Activated CD4-positive, alpha-beta T cell treated with anti-CD3 and anti-CD28 coated beads for 36 hours (primary cell): ENCODE measurements around the gene TANK. TPM values are rescaled to one million over a fixed set of nuclear protein-coding genes. Genes with fewer than 3 reads are reported as not detected.

ENCODE experiments used
- ATAC-seq: fragments of 200-7000 bp; cut with Tn5 transposase; one replicate; pipeline ENCODE4 v1.10.0; 2021; ENCODE audit warnings: mild to moderate bottlenecking, moderate library complexity
- CTCF ChIA-PET: fragments of 350-600 bp; sonication (Branson Sonifier 250); formaldehyde crosslinking; loops from one replicate; lab custom pipeline; 2021; ENCODE audit warnings: antibody characterized with exemption; lab: Charles Lee
- POLR2A ChIA-PET: fragments of 350-600 bp; sonication (Branson Sonifier 250); formaldehyde crosslinking; loops from one replicate; lab custom pipeline; 2021; ENCODE audit warnings: antibody characterized with exemption, inconsistent platforms; lab: Charles Lee
- DNase-seq: peaks from one replicate; pipeline ENCODE4 v3.0.0-alpha.2; 2020
- H3K27ac Mint-ChIP-seq: one replicate; pipeline ENCODE4 v1.8.0; 2021; ENCODE audit warnings: mixed read lengths
- H3K27me3 Mint-ChIP-seq: one replicate; pipeline ENCODE4 v1.8.0; 2021; ENCODE audit warnings: mixed read lengths
- H3K36me3 Mint-ChIP-seq: one replicate; pipeline ENCODE4 v1.8.0; 2021; ENCODE audit warnings: low read depth, mixed read lengths
- H3K4me1 Mint-ChIP-seq: one replicate; pipeline ENCODE4 v1.8.0; 2021; ENCODE audit warnings: mixed read lengths
- H3K4me3 Mint-ChIP-seq: one replicate; pipeline ENCODE4 v1.8.0; 2021; ENCODE audit warnings: mild to moderate bottlenecking, moderate library complexity, mixed read lengths
- H3K9me3 Mint-ChIP-seq: one replicate; pipeline ENCODE4 v1.8.0; 2021; ENCODE audit warnings: low read depth, mixed read lengths
- intact Hi-C, 2 experiments: fragments of 100-400 bp; cut with DNase I in 1 of 2; cut with micrococcal nuclease in 1 of 2; formaldehyde crosslinking; loops; one replicate each; pipeline versions ENCODE4 v1.14.2 to v1.15.1; 2022 to 2024; cut with DNase I, micrococcal nuclease
- total RNA-seq, 2 experiments: library from RNA; stranded (reverse); gene quantifications; one replicate each; pipeline ENCODE4 v1.2.3, GENCODE V29; 2021

The TANK gene
- total RNA-seq, 2 experiments from 2014 or later: 54.6 to 59.7 TPM

DNA sequence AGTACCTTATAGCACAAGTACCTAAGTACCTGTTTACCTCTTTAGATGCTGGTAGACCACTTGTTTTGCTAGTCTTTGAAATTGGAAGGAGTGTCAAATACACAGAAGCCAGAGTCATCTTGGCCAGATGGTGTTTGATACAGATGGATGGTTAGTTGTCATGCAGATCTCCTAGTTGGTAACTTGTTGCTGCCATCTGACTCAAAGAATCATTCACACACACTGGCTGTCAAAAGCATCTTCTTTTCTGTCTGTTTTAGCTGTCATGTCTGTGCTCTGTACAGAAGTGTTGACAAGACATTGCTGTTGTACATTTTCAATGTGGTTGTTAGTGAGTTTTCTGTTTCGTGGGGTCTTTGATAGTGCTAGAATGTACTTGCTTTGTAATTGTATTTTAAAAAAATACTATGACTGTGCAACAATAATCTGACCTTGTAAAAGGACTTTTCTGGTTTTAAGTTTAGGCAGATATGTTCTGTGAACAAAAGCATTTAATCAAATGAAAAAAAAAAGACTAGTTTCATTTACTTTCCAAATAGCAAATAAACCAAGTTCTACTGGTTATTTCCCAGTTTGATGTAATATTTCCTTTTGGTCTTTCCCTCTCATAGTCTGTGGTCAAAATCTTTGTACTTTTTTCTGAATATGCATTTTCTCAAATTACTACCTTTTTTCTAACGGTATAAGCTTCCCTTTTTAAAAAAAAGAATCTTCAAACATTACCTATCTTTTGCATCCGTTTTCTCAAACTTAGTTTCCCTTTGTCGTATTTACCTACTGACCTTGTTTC lies 39.9 kb downstream of the TANK start:
- Mint-ChIP-seq H3K4me3 (no peak overlapping the region), H3K27me3 (no peaks in the 10 kb centered on the region), H3K9me3 (no peaks in the 10 kb centered on the region), H3K27ac (peak overlapping the region; percentile 65), H3K4me1 (peaks cover 30% of the 10 kb centered on the region), H3K36me3 (peaks cover 41% of the 10 kb centered on the region)
- intact Hi-C loops: no loop called here
- CTCF ChIA-PET: no interaction called here
- no peak for DNase-seq
- POLR2A ChIA-PET: no interaction called here
- ATAC-seq: peak; percentile 86

DNA sequence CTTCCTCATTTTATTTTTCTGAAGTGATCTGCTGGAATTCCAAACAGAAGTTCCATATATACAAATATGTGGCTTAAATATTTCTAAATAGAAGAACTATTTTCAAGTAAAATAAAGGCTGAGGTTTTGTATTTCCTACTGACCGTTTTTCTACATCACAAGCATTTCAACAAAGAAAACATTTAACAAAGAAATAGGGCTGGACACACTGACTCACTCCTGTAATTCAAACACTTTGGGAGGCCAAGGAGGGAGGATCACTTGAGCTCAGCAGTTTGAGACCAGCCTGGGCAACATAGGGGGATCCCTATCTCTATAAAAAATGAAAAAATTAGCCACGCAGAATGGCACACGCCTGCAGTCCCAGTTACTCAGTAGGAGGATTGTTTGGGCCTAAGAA lies 44.6 kb downstream of the TANK start:
- DNase-seq (no peak), ATAC-seq (no peak)
- peaks cover 19% of the 10 kb centered on the region for H3K4me1 Mint-ChIP-seq
- no peaks in the 10 kb centered on the region for H3K27me3 Mint-ChIP-seq
- no peak overlapping the region for H3K27ac Mint-ChIP-seq
- no peak overlapping the region for H3K4me3 Mint-ChIP-seq
- H3K9me3 Mint-ChIP-seq: no peaks in the 10 kb centered on the region
- ChIA-PET CTCF (no interaction called here), POLR2A (no interaction called here)
- H3K36me3 Mint-ChIP-seq: peaks cover 17% of the 10 kb centered on the region
- intact Hi-C loops: no loop called here

DNA sequence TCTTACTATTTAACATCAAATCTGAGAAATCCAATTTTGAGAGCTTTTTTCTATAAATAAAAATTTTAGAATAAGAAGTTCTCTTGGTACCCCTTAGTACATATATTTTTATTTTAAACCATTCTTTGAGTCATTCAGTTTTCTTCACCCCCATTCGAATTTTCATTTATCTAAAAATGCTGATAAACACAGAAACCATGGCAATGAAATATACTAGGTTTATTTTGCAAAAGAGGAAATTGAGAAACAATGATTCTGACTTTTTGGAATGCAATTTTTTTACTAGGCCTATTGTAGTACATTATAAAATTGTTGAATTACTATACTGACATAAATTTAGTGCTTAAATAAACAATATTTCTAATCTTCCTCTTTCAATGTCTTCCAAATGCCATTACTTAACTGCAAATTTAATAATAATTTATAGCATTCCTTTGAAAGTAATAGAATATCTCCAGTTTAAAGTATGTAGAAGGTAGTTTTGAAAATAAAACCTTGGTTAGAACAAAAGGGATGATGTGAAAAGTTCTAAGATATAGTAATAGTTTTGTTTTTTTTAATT lies 46.3 kb downstream of the TANK start:
- no peak overlapping the region for H3K27ac Mint-ChIP-seq
- ChIA-PET CTCF (interaction anchor here (1.0 to 2.4 kb wide), 2 partner anchors 12 to 16 kb away, joined by 4 to 9 read pairs; no protein-coding TSS in a partner anchor), POLR2A (no interaction called here)
- no peaks in the 10 kb centered on the region for H3K27me3 Mint-ChIP-seq
- intact Hi-C loops: no loop called here
- no peak overlapping the region for H3K4me3 Mint-ChIP-seq
- peaks cover 15% of the 10 kb centered on the region for H3K36me3 Mint-ChIP-seq
- H3K9me3 Mint-ChIP-seq: no peaks in the 10 kb centered on the region
- ATAC-seq (no peak), DNase-seq (no peak)
- H3K4me1 Mint-ChIP-seq: peaks cover 8% of the 10 kb centered on the region

DNA sequence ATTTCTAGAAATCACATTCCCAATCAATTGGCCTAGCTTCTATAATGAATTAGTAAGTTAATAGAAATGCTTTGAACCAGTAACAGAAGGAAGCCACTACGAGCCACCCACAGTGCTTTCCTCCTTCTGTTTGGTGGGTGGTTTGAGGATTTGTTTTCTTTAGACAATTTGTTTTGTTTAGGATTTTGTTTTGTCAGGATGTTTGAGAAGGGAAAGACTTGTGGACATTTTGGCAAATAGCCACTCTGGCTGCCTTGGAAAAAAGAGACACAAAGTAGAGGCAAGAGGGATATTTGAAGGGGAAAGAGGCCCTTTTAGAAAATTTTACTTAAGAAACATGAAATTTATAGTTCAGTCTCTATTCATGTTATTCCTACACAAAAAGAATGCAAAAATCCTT lies 47.7 kb downstream of the TANK start:
- H3K4me3 Mint-ChIP-seq: no peak overlapping the region
- H3K4me1 Mint-ChIP-seq: peaks cover 7% of the 10 kb centered on the region
- H3K27ac Mint-ChIP-seq: no peak overlapping the region
- H3K9me3 Mint-ChIP-seq: no peaks in the 10 kb centered on the region
- CTCF ChIA-PET: interaction anchor here (0.7 to 2.4 kb wide), 2 partner anchors 15 to 41 kb away, joined by 3 to 9 read pairs; no protein-coding TSS in a partner anchor
- no peaks in the 10 kb centered on the region for H3K27me3 Mint-ChIP-seq
- intact Hi-C loops: no loop called here
- DNase-seq (no peak), ATAC-seq (no peak)
- POLR2A ChIA-PET: no interaction called here
- H3K36me3 Mint-ChIP-seq: peaks cover 21% of the 10 kb centered on the region

DNA sequence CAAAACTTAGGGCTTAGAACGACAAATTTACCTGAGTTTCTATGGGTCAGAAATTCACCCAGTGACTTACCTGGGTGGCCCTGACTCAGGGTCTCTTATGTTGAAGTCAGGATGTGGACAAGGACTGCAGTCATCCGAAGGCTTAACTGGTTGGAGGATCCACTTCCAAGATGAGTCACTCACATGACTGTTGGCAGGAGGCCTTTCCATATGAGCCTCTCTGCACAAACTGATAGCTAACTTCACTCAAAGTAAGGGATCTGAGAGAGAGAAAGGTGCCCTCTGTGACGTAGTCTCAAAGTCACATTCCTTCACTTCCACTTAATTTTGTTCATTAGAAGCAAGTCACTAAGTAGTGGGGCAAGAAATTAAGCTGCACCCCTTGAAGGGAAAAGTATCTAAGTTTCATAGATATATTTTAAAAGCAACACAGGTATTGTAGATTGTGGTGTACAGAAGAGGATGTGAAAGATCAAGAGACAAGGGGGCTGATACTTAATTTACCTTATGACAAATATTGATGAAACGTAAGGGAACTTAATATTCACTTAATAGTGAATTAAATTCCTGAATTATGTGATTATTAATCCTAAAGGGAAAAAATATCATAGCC lies 48.4 kb downstream of the TANK start:
- Mint-ChIP-seq H3K27ac (no peak overlapping the region), H3K36me3 (peaks cover 28% of the 10 kb centered on the region), H3K9me3 (no peaks in the 10 kb centered on the region), H3K4me3 (no peak overlapping the region), H3K4me1 (peaks cover 7% of the 10 kb centered on the region), H3K27me3 (no peaks in the 10 kb centered on the region)
- POLR2A ChIA-PET: no interaction called here
- ATAC-seq: no peak
- CTCF ChIA-PET: interaction anchor here (2.4 kb wide), 1 partner anchor 14 kb away, joined by 9 read pairs; no protein-coding TSS in a partner anchor
- DNase-seq: no peak
- intact Hi-C loops: no loop called here

DNA sequence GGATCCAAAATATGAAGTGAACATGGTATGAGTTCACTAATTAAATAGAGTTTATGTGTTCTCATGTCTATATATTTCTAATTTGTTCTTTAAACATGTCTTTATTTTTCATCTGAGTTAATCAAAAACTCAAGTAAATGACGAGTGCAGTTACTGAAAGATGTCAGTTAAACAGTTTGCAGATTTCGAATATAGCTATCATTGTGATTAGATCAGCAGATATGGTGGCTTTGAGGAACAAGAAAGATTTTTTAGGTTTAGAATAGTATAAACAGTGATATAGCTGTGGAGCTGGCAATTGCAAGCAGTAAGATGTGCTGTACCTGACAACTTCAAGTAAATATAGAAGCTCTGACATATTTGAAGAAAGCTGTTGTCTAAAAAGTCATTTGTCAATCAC lies 49.7 kb downstream of the TANK start:
- CTCF ChIA-PET: interaction anchor here (2.1 kb wide), 1 partner anchor 13 kb away, joined by 8 read pairs; no protein-coding TSS in a partner anchor
- H3K4me3 Mint-ChIP-seq: no peak overlapping the region
- H3K36me3 Mint-ChIP-seq: peaks cover 25% of the 10 kb centered on the region

DNA sequence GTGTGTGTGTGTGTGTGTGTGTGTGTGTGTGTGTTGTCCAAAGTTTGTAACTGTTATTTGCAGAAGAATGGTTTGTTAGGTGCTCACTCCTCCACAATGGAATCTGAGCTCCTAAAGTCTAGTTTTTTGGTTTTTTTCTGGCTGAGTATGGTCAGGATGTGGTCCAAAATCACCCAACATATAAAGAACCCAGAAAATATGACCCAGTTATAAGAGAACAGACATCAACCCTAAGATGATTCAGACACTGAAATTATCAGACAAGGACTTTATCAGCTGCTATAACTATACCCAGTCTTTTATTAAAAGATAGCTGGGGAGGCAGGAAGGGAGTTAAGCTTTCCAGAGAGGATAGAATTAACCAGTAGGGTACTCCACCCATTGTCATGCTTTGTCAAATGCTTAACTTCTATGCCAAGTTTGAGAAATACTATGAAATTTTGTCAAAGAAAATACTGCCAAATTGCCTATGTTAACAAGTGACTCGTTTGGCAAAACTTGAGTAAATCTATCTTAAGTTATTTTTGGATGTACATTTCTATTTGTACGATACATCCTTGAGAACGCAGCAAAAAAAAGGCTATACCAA lies 57.5 kb downstream of the TANK start:
- Mint-ChIP-seq H3K36me3 (peaks cover 23% of the 10 kb centered on the region), H3K9me3 (no peaks in the 10 kb centered on the region), H3K27me3 (no peaks in the 10 kb centered on the region), H3K27ac (peak overlapping the region; percentile 34), H3K4me3 (no peak overlapping the region), H3K4me1 (peaks cover 31% of the 10 kb centered on the region)
- ATAC-seq: no peak
- no peak for DNase-seq
- POLR2A ChIA-PET: interaction anchor here (0.6 kb wide), 1 partner anchor 97 kb away, joined by 3 read pairs; no protein-coding TSS in a partner anchor
- CTCF ChIA-PET: interaction anchor here (0.5 to 2.0 kb wide), 3 partner anchors 11 to 729 kb away, joined by 3 to 6 read pairs (median 4); no protein-coding TSS in a partner anchor
- intact Hi-C loops: no loop called here

More for the DNA sequence above, 49.7 kb downstream of the TANK start:
- POLR2A ChIA-PET: no interaction called here
- H3K4me1 Mint-ChIP-seq: peaks cover 12% of the 10 kb centered on the region
- DNase-seq (no peak), ATAC-seq (no peak)
- intact Hi-C loops: no loop called here
- no peak overlapping the region for H3K27ac Mint-ChIP-seq
- no peaks in the 10 kb centered on the region for H3K27me3 Mint-ChIP-seq
- no peaks in the 10 kb centered on the region for H3K9me3 Mint-ChIP-seq

DNA sequence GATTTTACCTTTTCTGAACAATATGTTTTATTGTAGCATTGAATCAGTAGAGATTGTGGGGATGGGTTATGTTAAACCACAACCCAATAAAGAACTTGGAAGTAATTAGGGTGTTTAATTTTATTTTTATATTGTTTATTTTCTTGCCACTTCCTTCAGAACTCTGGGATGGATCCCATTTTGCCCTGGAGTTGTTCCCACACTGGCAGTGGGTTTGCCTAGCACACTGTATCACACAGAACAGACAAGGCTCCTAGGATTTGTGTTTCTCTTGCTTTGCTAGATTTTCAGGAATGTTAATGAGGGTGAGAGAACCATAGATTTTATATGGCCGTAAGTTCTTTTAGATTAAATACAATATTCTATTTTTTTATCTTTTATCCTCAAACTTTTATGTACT lies 59.0 kb downstream of the TANK start:
- Mint-ChIP-seq H3K4me1 (peaks cover 31% of the 10 kb centered on the region), H3K27ac (no peak overlapping the region), H3K27me3 (no peaks in the 10 kb centered on the region), H3K9me3 (no peaks in the 10 kb centered on the region), H3K36me3 (peaks cover 14% of the 10 kb centered on the region), H3K4me3 (no peak overlapping the region)
- POLR2A ChIA-PET: no interaction called here
- DNase-seq: no peak
- CTCF ChIA-PET: interaction anchor here (1.2 to 5.8 kb wide), 3 partner anchors 11 to 55 kb away, joined by 4 to 81 read pairs (median 7); no protein-coding TSS in a partner anchor
- intact Hi-C loops: no loop called here
- no peak for ATAC-seq

DNA sequence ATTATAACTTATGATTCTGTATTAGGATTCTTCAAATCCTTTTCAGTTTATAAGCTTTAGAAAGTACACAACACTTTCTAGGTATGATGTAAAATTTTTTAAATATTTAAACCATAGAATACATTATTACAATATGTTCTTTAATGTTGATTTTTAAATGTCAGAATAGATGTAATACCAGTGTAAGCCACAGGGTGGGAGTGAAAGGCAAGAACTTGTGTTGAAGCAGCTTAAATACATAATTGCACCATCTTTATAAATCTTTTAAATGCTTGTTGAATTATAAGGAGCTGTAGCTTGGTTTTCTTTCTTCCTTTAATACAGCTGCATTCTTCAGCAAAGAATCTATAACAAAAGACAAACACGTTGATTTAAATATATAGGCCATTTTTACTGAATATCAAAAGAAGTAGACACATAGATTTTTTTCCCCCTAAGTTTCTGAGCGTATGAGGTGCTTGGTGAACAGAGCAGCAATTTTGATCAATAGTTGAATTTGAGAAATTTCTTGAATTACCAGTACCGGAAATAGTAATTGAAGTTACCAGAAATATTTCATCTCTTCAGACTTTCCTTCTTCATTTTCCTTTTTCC lies 63.0 kb downstream of the TANK start:
- no peak overlapping the region for H3K27ac Mint-ChIP-seq
- CTCF ChIA-PET: interaction anchor here (0.6 to 5.8 kb wide), 33 partner anchors 8 to 1132 kb away, joined by 3 to 81 read pairs (median 4); partner anchors contain the start of gene PSMD14
- DNase-seq (no peak), ATAC-seq (peak; percentile 44)
- no peaks in the 10 kb centered on the region for H3K4me1 Mint-ChIP-seq
- H3K9me3 Mint-ChIP-seq: no peaks in the 10 kb centered on the region
- intact Hi-C loops: loop anchor here (1.0 kb wide), 1 partner anchor 50 kb away; no protein-coding TSS in a partner anchor
- POLR2A ChIA-PET: no interaction called here
- no peak overlapping the region for H3K4me3 Mint-ChIP-seq
- H3K27me3 Mint-ChIP-seq: no peaks in the 10 kb centered on the region
- H3K36me3 Mint-ChIP-seq: peaks cover 24% of the 10 kb centered on the region

DNA sequence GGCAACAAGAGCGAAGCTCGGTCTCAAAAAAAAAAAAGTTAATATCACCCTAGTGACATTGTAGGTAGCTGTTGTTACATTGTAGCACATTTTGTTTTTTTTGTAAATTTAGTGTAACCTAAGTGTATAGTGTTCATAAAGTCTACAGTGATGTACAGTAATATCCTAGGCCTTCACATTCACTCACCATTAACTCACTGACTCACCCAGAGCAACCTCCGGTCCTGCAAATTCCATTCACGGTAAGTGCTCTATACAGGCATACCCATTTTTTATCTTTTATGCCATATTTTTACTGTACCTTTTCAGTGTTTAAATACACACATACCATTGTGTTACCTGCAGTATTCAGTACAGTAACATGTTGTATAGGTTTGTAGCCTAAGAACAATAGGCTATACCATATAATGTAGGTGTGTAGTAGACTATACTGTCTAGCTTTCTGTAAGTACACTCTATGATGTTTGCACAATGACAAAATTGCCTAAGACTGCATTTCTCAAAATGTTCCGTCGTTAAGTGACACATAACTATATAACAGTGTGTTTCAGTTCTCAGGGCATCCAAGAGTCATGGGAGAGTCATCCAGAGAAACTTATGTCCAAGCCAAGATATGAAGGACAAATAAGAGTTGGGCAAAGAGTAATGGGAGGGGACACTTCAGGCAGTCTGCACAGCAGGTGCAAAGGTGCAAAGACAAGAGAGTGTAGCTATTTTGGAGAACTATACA lies 68.4 kb downstream of the TANK start:
- Mint-ChIP-seq H3K4me3 (no peak overlapping the region), H3K27me3 (no peaks in the 10 kb centered on the region), H3K4me1 (no peaks in the 10 kb centered on the region), H3K27ac (no peak overlapping the region), H3K9me3 (no peaks in the 10 kb centered on the region), H3K36me3 (peaks cover 30% of the 10 kb centered on the region)
- ChIA-PET POLR2A (no interaction called here), CTCF (interaction anchor here (2.5 kb wide), 1 partner anchor 46 kb away, joined by 12 read pairs; no protein-coding TSS in a partner anchor)
- ATAC-seq: peak; percentile 9
- intact Hi-C loops: no loop called here
- no peak for DNase-seq
